Stimulated activated memory B cell treated with anti-CD40 and anti-IgM and Interleukin-4, amounts not matched to agents 10 μg/mL and 1 μg/mL and 100 μg/mL, for 72 hours (primary cell): Measurements from ENCODE around the gene ARV1.

Experiments
- ATAC-seq: fragments of 150-1000 bp; cut with Tn5 transposase; 2 replicates; pipeline ENCODE4 v1.10.0; 2021
- H3K27ac Mint-ChIP-seq: one replicate; pipeline ENCODE4 v1.8.0; 2022; ENCODE audit warnings: mild to moderate bottlenecking, mixed read lengths
- H3K27me3 Mint-ChIP-seq: one replicate; pipeline ENCODE4 v1.8.0; 2022; ENCODE audit warnings: mixed read lengths
- H3K36me3 Mint-ChIP-seq: one replicate; pipeline ENCODE4 v1.8.0; 2022; ENCODE audit warnings: mixed read lengths
- H3K4me1 Mint-ChIP-seq: one replicate; pipeline ENCODE4 v1.8.0; 2022; ENCODE audit warnings: mixed read lengths
- H3K4me3 Mint-ChIP-seq: one replicate; pipeline ENCODE4 v1.8.0; 2022; ENCODE audit warnings: mild to moderate bottlenecking, moderate library complexity, mixed read lengths
- H3K9me3 Mint-ChIP-seq: one replicate; pipeline ENCODE4 v1.8.0; 2022; ENCODE audit warnings: mixed read lengths

ARV1 gene

GRCh38 chr1:230978491-230979388 is at the start of gene ARV1, which contains the start of gene TTC13:
Gene ARV1 (plus strand): TSS chr1:230979094. CDS start chr1:230979106, 12 bp downstream.
Gene TTC13 (minus strand): TSS chr1:230978861. CDS start chr1:230978830, 31 bp downstream.
- peaks cover 22% of the 10 kb centered on the region for H3K4me1 Mint-ChIP-seq
- no peaks in the 10 kb centered on the region for H3K9me3 Mint-ChIP-seq
- peaks cover 6% of the 10 kb centered on the region for H3K36me3 Mint-ChIP-seq
- peak within 1 kb of the TSS; percentile 92 for H3K4me3 Mint-ChIP-seq
- no peak within 1 kb of the TSS for H3K27ac Mint-ChIP-seq
- peak; percentile 98 for ATAC-seq
- no peaks in the 10 kb centered on the region for H3K27me3 Mint-ChIP-seq

GRCh38 chr1:230930986-230931385 is 47.9 kb upstream of the ARV1 start:
- Mint-ChIP-seq H3K4me3 (no peak overlapping the region), H3K36me3 (peaks cover 48% of the 10 kb centered on the region), H3K27me3 (no peaks in the 10 kb centered on the region)

GRCh38 chr1:230935852-230936251 is 43.0 kb upstream of the ARV1 start:
- H3K36me3 Mint-ChIP-seq: peaks cover 37% of the 10 kb centered on the region
- peak overlapping the region; percentile 6 for H3K27ac Mint-ChIP-seq
- H3K4me3 Mint-ChIP-seq: no peak overlapping the region
- no peaks in the 10 kb centered on the region for H3K27me3 Mint-ChIP-seq
- no peaks in the 10 kb centered on the region for H3K4me1 Mint-ChIP-seq
- no peaks in the 10 kb centered on the region for H3K9me3 Mint-ChIP-seq
- ATAC-seq: no peak

More at GRCh38 chr1:230930986-230931385, 47.9 kb upstream of the ARV1 start:
- Mint-ChIP-seq H3K9me3 (no peaks in the 10 kb centered on the region), H3K4me1 (no peaks in the 10 kb centered on the region), H3K27ac (no peak overlapping the region)
- ATAC-seq: no peak

GRCh38 chr1:230936475-230936874 is 42.4 kb upstream of the ARV1 start:
- Mint-ChIP-seq H3K36me3 (peaks cover 37% of the 10 kb centered on the region), H3K4me1 (no peaks in the 10 kb centered on the region), H3K9me3 (no peaks in the 10 kb centered on the region), H3K27ac (no peak overlapping the region), H3K27me3 (no peaks in the 10 kb centered on the region), H3K4me3 (no peak overlapping the region)
- no peak for ATAC-seq

- Mint-ChIP-seq H3K9me3 (no peaks in the 10 kb centered on the region), H3K27ac (no peak overlapping the region), H3K27me3 (no peaks in the 10 kb centered on the region), H3K4me1 (no peaks in the 10 kb centered on the region), H3K36me3 (peaks cover 37% of the 10 kb centered on the region), H3K4me3 (no peak overlapping the region)
- ATAC-seq: no peak
Observed at GRCh38 chr1:230937371-230937770, 41.5 kb upstream of the ARV1 start.

GRCh38 chr1:230938924-230939368 is 39.9 kb upstream of the ARV1 start:
- H3K9me3 Mint-ChIP-seq: no peaks in the 10 kb centered on the region
- H3K4me3 Mint-ChIP-seq: no peak overlapping the region
- no peaks in the 10 kb centered on the region for H3K27me3 Mint-ChIP-seq
- H3K4me1 Mint-ChIP-seq: no peaks in the 10 kb centered on the region
- no peak for ATAC-seq
- no peak overlapping the region for H3K27ac Mint-ChIP-seq
- H3K36me3 Mint-ChIP-seq: peaks cover 40% of the 10 kb centered on the region

- no peaks in the 10 kb centered on the region for H3K4me1 Mint-ChIP-seq
- peaks cover 43% of the 10 kb centered on the region for H3K36me3 Mint-ChIP-seq
- H3K27ac Mint-ChIP-seq: no peak overlapping the region
- no peaks in the 10 kb centered on the region for H3K27me3 Mint-ChIP-seq
- H3K9me3 Mint-ChIP-seq: no peaks in the 10 kb centered on the region
- ATAC-seq: no peak
- H3K4me3 Mint-ChIP-seq: no peak overlapping the region
Observed at GRCh38 chr1:230939806-230940489, 38.9 kb upstream of the ARV1 start.

GRCh38 chr1:230940848-230941247 is 38.0 kb upstream of the ARV1 start:
- Mint-ChIP-seq H3K9me3 (no peaks in the 10 kb centered on the region), H3K4me3 (no peak overlapping the region), H3K27ac (no peak overlapping the region), H3K4me1 (no peaks in the 10 kb centered on the region), H3K36me3 (peaks cover 40% of the 10 kb centered on the region), H3K27me3 (no peaks in the 10 kb centered on the region)
- no peak for ATAC-seq

- Mint-ChIP-seq H3K4me1 (peaks cover 6% of the 10 kb centered on the region), H3K36me3 (peaks cover 46% of the 10 kb centered on the region), H3K27me3 (no peaks in the 10 kb centered on the region), H3K4me3 (no peak overlapping the region), H3K27ac (no peak overlapping the region), H3K9me3 (no peaks in the 10 kb centered on the region)
- ATAC-seq: no peak
Observed at GRCh38 chr1:230943048-230943593, 35.8 kb upstream of the ARV1 start.

GRCh38 chr1:230948301-230948700 is 30.6 kb upstream of the ARV1 start:
- no peak overlapping the region for H3K4me3 Mint-ChIP-seq
- peak overlapping the region; percentile 56 for H3K27ac Mint-ChIP-seq
- ATAC-seq: peak; percentile 71
- H3K27me3 Mint-ChIP-seq: no peaks in the 10 kb centered on the region
- H3K36me3 Mint-ChIP-seq: peaks cover 51% of the 10 kb centered on the region
- H3K4me1 Mint-ChIP-seq: peaks cover 17% of the 10 kb centered on the region
- H3K9me3 Mint-ChIP-seq: no peaks in the 10 kb centered on the region

- peak overlapping the region; percentile 56 for H3K27ac Mint-ChIP-seq
- peaks cover 17% of the 10 kb centered on the region for H3K4me1 Mint-ChIP-seq
- no peak overlapping the region for H3K4me3 Mint-ChIP-seq
- H3K36me3 Mint-ChIP-seq: peaks cover 49% of the 10 kb centered on the region
- no peak for ATAC-seq
- no peaks in the 10 kb centered on the region for H3K9me3 Mint-ChIP-seq
- no peaks in the 10 kb centered on the region for H3K27me3 Mint-ChIP-seq
Observed at GRCh38 chr1:230948903-230949302, 30.0 kb upstream of the ARV1 start.

GRCh38 chr1:230950404-230950803 is 28.5 kb upstream of the ARV1 start:
- ATAC-seq: no peak
- H3K36me3 Mint-ChIP-seq: peaks cover 43% of the 10 kb centered on the region
- H3K4me3 Mint-ChIP-seq: no peak overlapping the region
- no peaks in the 10 kb centered on the region for H3K9me3 Mint-ChIP-seq
- no peaks in the 10 kb centered on the region for H3K27me3 Mint-ChIP-seq
- no peak overlapping the region for H3K27ac Mint-ChIP-seq
- peaks cover 17% of the 10 kb centered on the region for H3K4me1 Mint-ChIP-seq

GRCh38 chr1:230957580-230957989 is 21.3 kb upstream of the ARV1 start:
- no peak overlapping the region for H3K4me3 Mint-ChIP-seq
- H3K36me3 Mint-ChIP-seq: peaks cover 31% of the 10 kb centered on the region
- H3K27ac Mint-ChIP-seq: peak overlapping the region; percentile 81
- H3K9me3 Mint-ChIP-seq: no peaks in the 10 kb centered on the region
- no peaks in the 10 kb centered on the region for H3K27me3 Mint-ChIP-seq
- ATAC-seq: peak; percentile 83
- peaks cover 38% of the 10 kb centered on the region for H3K4me1 Mint-ChIP-seq

GRCh38 chr1:230958370-230958769 is 20.5 kb upstream of the ARV1 start:
- no peak for ATAC-seq
- Mint-ChIP-seq H3K4me1 (peaks cover 42% of the 10 kb centered on the region), H3K36me3 (peaks cover 33% of the 10 kb centered on the region), H3K9me3 (no peaks in the 10 kb centered on the region), H3K27me3 (no peaks in the 10 kb centered on the region), H3K4me3 (no peak overlapping the region), H3K27ac (peak overlapping the region; percentile 81)

GRCh38 chr1:230964896-230965295 is 14.0 kb upstream of the ARV1 start:
- Mint-ChIP-seq H3K4me1 (peaks cover 42% of the 10 kb centered on the region), H3K9me3 (no peaks in the 10 kb centered on the region)

More at GRCh38 chr1:230964896-230965295, 14.0 kb upstream of the ARV1 start:
- no peaks in the 10 kb centered on the region for H3K27me3 Mint-ChIP-seq
- H3K4me3 Mint-ChIP-seq: no peak overlapping the region
- peak overlapping the region; percentile 55 for H3K27ac Mint-ChIP-seq
- no peak for ATAC-seq
- H3K36me3 Mint-ChIP-seq: peaks cover 38% of the 10 kb centered on the region
